Lower leg skin (tissue), 4 donors: ENCODE data around the gene ADARB1. TPM values are rescaled to one million over a fixed set of nuclear protein-coding genes. Genes with fewer than 3 reads are reported as not detected.

Source experiments
- DNase-seq, 2 donors: peaks; one replicate each; pipeline ENCODE4 v3.0.0-alpha.2; 2019; ENCODE audit warnings: low spot score in 2 of 2
- H3K4me3 ChIP-seq: fragments of 200-600 bp; sonication (generic); 2 replicates; pipeline ENCODE4 v1.5.1; 2017; ENCODE audit warnings: mild to moderate bottlenecking, low read depth; ENCODE audit not compliant: poor library complexity, severe bottlenecking
- POLR2A ChIP-seq, 2 donors: fragments of 450-650 bp; IDR thresholded peaks; one replicate each; pipeline ENCODE4 v1.6.1; 2016 to 2017; ENCODE audit warnings: antibody characterized with exemption in 2 of 2, mild to moderate bottlenecking in 1 of 2, moderate library complexity in 1 of 2
- WGBS, 2 donors: methylation state at CpG; one replicate each; pipeline ENCODE4 v1.1.5; 2018; 5-methylcytosine and 5-hydroxymethylcytosine counted together
- intact Hi-C: fragments of 100-400 bp; cut with DNase I; formaldehyde crosslinking; loops from one replicate; pipeline ENCODE4 v1.15.0; 2023; ENCODE audit warnings: low total_unique reads
- total RNA-seq, 4 donors: library from RNA; depleted of rRNA; stranded (reverse); fragments of >200 nt; gene quantifications; one replicate each; pipeline ENCODE4 v1.1.0, GENCODE V29; 2016
- TF ChIP-seq, protein P1 (sequence below), 3 donors: fragments of 450-650 bp; IDR thresholded peaks; one replicate each; pipeline ENCODE4 v1.5.1; 2016; ENCODE audit warnings: antibody characterized with exemption in 3 of 3, mild to moderate bottlenecking in 3 of 3, moderate library complexity in 2 of 3

The ADARB1 gene
- total RNA-seq, 4 donors from 2014 or later = 14.6 to 21.9 (median 16.6) TPM

DNA sequence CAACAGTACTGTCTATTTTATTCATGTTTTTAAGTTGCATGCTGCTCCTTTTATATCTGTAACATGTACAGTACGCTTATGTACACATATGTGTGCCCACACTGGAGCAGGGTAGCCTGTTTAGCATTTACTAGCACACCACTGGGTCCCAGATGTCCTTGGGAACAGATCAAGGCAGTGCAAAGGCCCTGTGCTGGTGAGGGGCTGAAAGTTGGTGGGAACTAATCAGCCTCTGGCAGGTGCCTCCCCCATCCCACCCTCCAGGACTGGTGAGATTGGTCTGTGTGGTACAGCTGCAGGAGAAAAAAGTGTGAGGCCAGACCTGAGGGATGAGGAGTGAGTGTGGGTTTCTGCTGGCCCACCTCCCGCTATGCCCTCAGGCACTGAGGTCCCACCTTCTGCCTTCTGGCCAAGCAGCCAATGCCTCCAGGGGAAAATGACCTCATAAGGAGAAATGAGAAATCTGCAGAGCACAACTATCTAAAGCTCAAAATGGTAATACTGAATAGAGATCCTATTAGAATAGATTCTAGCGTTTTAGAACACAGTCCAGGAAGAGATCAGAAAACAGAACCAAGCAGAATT, 154.4 kb downstream of the ADARB1 start:
- no peak overlapping the region for H3K4me3 ChIP-seq
- intact Hi-C loops = no loop called here
- TF ChIP-seq, protein P1, sequence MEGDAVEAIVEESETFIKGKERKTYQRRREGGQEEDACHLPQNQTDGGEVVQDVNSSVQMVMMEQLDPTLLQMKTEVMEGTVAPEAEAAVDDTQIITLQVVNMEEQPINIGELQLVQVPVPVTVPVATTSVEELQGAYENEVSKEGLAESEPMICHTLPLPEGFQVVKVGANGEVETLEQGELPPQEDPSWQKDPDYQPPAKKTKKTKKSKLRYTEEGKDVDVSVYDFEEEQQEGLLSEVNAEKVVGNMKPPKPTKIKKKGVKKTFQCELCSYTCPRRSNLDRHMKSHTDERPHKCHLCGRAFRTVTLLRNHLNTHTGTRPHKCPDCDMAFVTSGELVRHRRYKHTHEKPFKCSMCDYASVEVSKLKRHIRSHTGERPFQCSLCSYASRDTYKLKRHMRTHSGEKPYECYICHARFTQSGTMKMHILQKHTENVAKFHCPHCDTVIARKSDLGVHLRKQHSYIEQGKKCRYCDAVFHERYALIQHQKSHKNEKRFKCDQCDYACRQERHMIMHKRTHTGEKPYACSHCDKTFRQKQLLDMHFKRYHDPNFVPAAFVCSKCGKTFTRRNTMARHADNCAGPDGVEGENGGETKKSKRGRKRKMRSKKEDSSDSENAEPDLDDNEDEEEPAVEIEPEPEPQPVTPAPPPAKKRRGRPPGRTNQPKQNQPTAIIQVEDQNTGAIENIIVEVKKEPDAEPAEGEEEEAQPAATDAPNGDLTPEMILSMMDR (IDR thresholded peaks at IDR 0.05) = no peak
- no peak for DNase-seq
- WGBS, 2 donors = 49 to 57% methylated on average over 3 of the region's 3 CpGs

DNA sequence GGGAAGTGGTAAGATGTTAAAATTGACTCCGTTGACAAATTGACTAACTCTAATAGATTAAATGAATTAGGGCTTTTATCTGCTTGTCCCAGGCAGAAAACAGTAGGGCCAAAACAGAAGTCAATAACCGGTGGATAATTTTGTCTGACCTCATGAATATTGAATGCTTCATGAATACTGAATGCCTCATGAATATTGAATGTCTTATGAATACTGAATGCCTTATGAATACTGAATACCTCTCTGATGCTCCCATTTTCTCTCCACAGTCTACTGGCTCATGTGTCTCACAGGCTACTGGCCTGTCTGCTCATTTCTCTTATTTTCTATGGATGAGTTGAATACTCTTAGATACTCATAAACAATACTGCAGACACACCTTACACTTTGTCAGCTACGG, 157.3 kb downstream of the ADARB1 start:
- TF ChIP-seq POLR2A (IDR thresholded peaks at IDR 0.05) = no peak
- TF ChIP-seq, protein P1 (IDR thresholded peaks at IDR 0.05) = no peak
- DNase-seq = no peak
- H3K4me3 ChIP-seq = no peak overlapping the region
- WGBS, 2 donors = 84 to 89% methylated on average over 3 of the region's 3 CpGs
- intact Hi-C loops = no loop called here

DNA sequence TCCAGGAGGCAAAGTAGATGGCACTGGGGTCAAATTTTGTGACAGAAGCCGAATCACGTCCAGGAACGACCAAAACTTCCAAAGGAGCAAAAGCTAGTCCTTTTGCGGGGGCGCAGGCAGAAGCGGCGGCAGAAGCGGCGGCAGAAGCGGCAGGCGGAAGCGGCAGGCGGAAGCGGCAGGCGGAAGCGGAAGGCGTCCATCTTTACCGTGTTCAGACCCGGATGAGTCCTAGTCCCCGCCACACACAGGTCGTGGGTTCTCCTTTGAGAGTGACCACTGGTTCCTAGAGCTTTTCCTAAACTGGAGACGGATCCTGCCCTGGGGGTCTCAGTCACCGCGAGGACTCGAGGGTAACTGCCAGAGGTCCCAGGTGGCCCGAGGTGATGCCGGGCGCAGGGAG, 159.7 kb downstream of the ADARB1 start:
- H3K4me3 ChIP-seq = no peak overlapping the region
- no peak for DNase-seq
- TF ChIP-seq, protein P1 (IDR thresholded peaks at IDR 0.05) = no peak
- TF ChIP-seq POLR2A (IDR thresholded peaks at IDR 0.05) = no peak
- intact Hi-C loops = no loop called here
- WGBS, 2 donors = 83 to 86% methylated on average over 28 of the region's 28 CpGs

DNA sequence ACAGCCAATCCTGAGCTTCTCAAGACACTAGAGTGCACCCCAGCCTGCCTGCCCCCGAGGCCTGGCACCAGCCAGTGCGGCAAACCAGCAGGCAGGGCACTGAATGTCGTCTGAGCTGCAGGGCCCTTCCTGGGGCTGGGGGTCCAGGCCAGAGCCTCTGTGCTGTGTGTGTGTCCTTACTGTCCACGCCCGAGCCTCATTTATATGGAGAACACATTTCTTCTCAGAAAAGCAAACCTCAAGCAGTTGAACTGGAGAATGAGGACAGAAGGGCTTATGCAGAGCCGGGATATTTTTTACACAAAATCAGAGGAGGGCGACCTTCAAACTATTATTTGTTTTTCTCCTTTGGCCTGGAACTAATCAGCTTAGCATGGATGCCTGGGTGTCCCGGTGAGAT, 160.6 kb downstream of the ADARB1 start:
- intact Hi-C loops = no loop called here
- no peak overlapping the region for H3K4me3 ChIP-seq
- DNase-seq = no peak
- WGBS, 2 donors = 73 to 89% methylated on average over 7 to 8 of the region's 8 CpGs
- TF ChIP-seq, protein P1 (IDR thresholded peaks at IDR 0.05) = no peak
- TF ChIP-seq POLR2A (IDR thresholded peaks at IDR 0.05) = no peak

DNA sequence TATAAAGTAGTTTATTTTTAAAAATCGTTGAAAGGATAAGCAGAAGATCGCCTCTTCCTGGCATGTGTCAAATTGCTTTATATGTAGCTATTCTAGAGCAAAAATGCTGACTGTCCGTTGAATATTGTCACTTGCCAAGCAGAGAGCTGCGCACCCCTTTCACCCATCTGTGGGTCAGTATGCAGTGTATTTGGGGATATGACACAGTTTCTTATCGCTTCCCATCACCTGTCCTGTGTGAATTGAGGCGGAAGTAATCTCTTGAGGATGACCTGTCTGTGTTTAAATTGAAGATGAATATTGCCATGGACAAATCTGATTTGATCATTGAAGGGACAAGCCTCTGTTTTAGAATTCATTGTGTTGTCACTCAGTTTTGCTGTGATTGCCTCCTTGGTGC, 161.1 kb downstream of the ADARB1 start:
- intact Hi-C loops = no loop called here
- 80 to 86% methylated on average over 6 of the region's 6 CpGs for WGBS, 2 donors

More for the DNA sequence above, 161.1 kb downstream of the ADARB1 start:
- no peak for TF ChIP-seq POLR2A (IDR thresholded peaks at IDR 0.05)
- TF ChIP-seq, protein P1 (IDR thresholded peaks at IDR 0.05) = no peak
- H3K4me3 ChIP-seq = no peak overlapping the region
- DNase-seq = no peak
